Measurements from ENCODE around the gene RDX.

Gene RDX

GRCh38 chr11:110158317-110159200, 137.9 kb downstream of the RDX start:
- TF ChIP-seq, protein P1, sequence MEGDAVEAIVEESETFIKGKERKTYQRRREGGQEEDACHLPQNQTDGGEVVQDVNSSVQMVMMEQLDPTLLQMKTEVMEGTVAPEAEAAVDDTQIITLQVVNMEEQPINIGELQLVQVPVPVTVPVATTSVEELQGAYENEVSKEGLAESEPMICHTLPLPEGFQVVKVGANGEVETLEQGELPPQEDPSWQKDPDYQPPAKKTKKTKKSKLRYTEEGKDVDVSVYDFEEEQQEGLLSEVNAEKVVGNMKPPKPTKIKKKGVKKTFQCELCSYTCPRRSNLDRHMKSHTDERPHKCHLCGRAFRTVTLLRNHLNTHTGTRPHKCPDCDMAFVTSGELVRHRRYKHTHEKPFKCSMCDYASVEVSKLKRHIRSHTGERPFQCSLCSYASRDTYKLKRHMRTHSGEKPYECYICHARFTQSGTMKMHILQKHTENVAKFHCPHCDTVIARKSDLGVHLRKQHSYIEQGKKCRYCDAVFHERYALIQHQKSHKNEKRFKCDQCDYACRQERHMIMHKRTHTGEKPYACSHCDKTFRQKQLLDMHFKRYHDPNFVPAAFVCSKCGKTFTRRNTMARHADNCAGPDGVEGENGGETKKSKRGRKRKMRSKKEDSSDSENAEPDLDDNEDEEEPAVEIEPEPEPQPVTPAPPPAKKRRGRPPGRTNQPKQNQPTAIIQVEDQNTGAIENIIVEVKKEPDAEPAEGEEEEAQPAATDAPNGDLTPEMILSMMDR (conservative IDR thresholded peaks at IDR 0.05; ENCODE audit: control insufficient read depth, insufficient read depth, low read depth, low read length) = no peak
- no peak overlapping the region for H3K4me3 ChIP-seq (ENCODE audit: control insufficient read depth, low read depth, low read length)
- no peak for DNase-seq (ENCODE audit: low read depth)

DNA sequence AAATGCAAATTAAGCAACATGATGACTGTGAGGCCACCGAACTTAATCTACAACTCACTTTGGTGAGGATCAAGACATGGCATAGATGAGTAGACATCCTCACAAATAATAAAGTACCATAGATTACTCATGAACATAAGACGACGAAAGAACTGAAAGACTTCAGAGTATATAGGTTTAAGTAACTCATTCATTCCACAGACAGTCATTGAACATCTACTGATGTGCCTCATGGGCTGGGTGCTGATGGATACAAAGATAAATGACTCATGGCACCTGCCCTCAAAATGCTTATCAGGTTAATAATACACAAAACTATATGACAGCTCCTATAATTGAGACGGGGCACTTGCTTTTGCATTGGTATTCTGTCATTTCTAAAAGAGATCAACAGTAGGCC, 139.9 kb downstream of the RDX start:
- TF ChIP-seq, protein P1 (conservative IDR thresholded peaks at IDR 0.05; ENCODE audit: control insufficient read depth, insufficient read depth, low read depth, low read length) = no peak
- no peak for DNase-seq (ENCODE audit: low read depth)
- H3K4me3 ChIP-seq (ENCODE audit: control insufficient read depth, low read depth, low read length) = no peak overlapping the region

- no peak for DNase-seq (ENCODE audit: low read depth)
- no peak overlapping the region for H3K4me3 ChIP-seq (ENCODE audit: control insufficient read depth, low read depth, low read length)
- TF ChIP-seq, protein P1 (conservative IDR thresholded peaks at IDR 0.05; ENCODE audit: control insufficient read depth, insufficient read depth, low read depth, low read length) = no peak
Measured at GRCh38 chr11:110153474-110153873, 142.9 kb downstream of the RDX start.

DNA sequence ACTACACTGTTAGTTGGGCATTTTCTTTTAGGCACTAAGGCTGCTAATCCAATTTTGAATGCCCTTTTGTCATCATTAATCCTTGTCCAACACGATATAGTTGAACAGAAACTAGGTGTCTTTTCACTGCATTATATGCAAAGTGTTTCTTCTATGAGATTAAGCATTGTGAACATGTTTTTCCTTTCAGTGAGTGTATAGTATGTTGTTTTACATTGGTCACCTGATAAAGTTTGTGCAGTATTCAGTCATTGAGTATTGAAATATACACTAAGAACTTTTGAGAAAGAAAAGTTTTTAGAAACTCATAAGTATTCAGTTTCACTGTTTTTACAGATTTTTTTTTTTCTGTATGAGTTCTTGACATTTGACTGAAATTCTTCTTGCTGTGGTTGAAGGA, 144.2 kb downstream of the RDX start:
- TF ChIP-seq, protein P1 (conservative IDR thresholded peaks at IDR 0.05; ENCODE audit: control insufficient read depth, insufficient read depth, low read depth, low read length) = no peak
- H3K4me3 ChIP-seq (ENCODE audit: control insufficient read depth, low read depth, low read length) = no peak overlapping the region
- DNase-seq (ENCODE audit: low read depth) = no peak

DNA sequence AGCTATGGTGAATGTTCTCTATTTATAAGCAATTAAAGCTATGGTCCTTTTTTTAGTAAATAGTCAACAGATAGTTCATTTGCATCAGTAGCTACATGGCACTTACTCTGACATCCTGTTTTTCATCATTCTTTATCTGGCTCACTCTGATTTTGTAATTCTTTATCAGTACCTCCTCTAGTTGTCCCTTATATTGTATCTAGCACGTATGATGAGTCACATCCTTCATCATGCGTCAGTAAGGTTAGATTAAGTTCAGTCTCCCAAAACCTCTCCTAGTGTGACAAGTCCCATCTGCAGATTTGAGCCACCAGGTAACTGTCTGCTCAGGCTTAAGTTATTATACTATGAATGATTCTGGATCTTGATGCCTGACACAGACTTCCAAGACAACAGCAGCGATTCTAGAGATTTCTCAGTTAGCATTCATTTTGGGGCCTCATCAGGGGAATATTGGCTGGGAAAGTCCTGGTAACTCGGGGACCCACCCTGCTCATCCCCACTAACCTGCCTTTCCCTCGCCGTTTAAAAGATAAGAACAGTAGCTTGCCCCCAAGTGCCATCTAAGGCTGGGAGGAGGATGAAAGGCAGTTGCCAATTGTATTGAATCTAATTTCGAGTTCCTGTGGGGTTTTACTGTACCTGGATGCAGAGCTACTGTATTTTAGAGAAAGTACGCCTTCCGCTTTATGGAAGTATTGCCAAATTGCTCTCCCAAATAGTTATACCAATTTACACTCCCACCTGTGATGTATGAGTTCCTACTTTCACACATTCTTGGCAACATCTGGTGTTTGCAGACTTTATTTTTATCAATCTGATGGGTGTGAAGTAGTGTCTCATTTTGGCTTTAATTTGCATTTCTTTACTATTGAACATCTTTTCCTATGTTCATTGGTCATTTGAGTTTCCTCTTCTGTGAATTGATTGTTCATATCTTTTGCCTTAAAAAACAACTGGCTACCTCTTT, 147.4 kb downstream of the RDX start:
- TF ChIP-seq, protein P1 (conservative IDR thresholded peaks at IDR 0.05; ENCODE audit: control insufficient read depth, insufficient read depth, low read depth, low read length) = no peak
- DNase-seq (ENCODE audit: low read depth) = peak; percentile 90
- H3K4me3 ChIP-seq (ENCODE audit: control insufficient read depth, low read depth, low read length) = no peak overlapping the region

- peak; percentile 94 for DNase-seq (ENCODE audit: low read depth)
- TF ChIP-seq, protein P1 (conservative IDR thresholded peaks at IDR 0.05; ENCODE audit: control insufficient read depth, insufficient read depth, low read depth, low read length) = no peak
- H3K4me3 ChIP-seq (ENCODE audit: control insufficient read depth, low read depth, low read length) = no peak overlapping the region
Measured at GRCh38 chr11:110147962-110148709, 148.3 kb downstream of the RDX start.
